GM18507 (cell line): ENCODE results near the gene KLHL42.
"Not testable (repeated sequence)": the region's sequence is repeated elsewhere in the genome, so short reads cannot be mapped to it uniquely, and the experiment has no call there.

ENCODE experiments used
- DNase-seq: peaks from one replicate; pipeline ENCODE4 v3.0.0; 2011; ENCODE audit warnings: low read depth; ENCODE audit not compliant: insufficient read length; ENCODE audit errors: extremely low spot score
- FAIRE-seq: peaks from 2 replicates; lab custom pipeline; 2011; peaks lifted over from hg19 to GRCh38; lab: Jason Lieb, UNC

The KLHL42 gene, protein sequence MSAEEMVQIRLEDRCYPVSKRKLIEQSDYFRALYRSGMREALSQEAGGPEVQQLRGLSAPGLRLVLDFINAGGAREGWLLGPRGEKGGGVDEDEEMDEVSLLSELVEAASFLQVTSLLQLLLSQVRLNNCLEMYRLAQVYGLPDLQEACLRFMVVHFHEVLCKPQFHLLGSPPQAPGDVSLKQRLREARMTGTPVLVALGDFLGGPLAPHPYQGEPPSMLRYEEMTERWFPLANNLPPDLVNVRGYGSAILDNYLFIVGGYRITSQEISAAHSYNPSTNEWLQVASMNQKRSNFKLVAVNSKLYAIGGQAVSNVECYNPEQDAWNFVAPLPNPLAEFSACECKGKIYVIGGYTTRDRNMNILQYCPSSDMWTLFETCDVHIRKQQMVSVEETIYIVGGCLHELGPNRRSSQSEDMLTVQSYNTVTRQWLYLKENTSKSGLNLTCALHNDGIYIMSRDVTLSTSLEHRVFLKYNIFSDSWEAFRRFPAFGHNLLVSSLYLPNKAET

DNA sequence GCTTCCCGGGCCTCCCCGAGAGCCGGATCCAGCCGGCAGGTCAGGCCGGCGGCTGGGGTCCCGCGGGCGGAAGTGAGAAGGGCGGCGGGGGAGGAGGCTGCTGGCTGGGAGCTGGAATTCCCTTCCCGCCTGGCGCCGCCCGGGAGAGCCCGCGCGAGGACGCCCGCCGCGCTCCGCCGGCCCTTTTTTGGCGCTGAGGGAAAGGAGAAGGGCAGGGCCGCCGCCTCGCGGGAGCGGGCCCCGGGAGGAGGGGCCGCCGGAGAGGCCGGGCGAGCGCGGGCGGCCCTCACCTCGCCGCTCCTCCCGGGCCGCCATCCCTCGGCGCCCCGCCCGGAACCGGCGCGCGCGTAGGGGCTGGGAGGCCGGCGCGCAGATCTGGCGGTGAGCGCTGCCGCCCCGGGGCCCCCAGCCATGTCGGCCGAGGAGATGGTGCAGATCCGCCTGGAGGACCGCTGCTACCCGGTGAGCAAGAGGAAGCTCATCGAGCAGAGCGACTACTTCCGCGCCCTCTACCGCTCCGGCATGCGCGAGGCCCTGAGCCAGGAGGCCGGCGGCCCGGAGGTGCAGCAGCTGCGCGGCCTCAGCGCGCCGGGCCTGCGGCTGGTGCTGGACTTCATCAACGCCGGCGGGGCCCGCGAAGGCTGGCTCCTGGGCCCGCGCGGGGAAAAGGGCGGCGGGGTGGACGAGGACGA, at the start of gene KLHL42, which contains the start of gene MANSC4:
KLHL42 (plus strand) TSS at position 314 of the 692 bp plus-strand sequence; CDS start at position 412, 98 bp downstream.
MANSC4 (minus strand) TSS at position 317 of the 692 bp plus-strand sequence. CDS start 8,960 bp downstream, outside the sequence.
- peak; percentile 46 for FAIRE-seq

DNA sequence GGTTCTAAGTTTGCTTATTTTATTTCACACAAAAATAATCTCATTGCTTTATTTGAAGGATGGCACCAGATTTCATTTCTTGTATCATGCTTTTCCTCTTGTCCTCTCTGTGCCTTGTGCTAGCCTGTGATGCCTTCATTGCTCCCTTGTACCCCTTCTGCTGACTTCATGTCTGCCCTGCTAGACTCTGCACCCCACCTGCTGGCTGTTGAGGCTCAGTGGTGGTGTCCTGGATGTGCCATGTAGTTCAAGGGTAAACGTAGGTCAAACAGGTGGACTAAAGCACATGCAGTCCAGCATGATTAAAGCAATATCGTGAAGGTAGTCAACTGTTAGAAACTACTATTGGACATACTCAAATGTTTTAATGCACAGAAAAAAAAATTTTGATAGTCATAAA, 47.8 kb upstream of the KLHL42 start:
- FAIRE-seq (no peak), DNase-seq (no peak)

More for the DNA sequence above, at the start of gene KLHL42, which contains the start of gene MANSC4:
- DNase-seq, result peak; percentile 53

DNA sequence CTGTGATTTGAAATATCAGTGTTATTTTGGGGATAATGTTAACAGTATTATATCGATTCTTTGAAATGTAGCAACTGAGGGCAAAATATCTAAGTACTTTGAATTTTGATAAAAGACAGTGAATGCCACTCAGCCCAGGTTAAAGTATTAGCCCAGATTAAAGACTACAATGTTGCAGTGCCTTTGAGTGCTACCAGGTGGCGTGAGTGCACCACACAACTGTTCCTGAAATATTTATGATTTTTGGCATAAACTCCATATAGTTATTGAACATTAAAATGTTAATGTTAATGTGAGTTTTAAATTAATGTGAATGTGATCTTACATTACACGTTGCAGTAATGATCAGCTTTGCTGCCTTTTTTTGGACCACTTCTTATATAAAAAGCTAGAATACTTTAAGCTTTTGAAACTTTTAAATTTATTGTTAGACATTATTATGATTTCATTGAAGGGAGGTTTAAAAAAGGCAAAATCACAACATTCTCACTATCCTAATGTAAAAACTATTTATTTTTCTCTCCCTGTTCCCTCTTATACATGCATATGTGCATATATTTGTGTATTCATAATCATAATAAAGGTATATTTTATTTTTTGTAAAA, 46.9 kb upstream of the KLHL42 start:
- DNase-seq, result peak; percentile 36
- FAIRE-seq, result peak; percentile 65

DNA sequence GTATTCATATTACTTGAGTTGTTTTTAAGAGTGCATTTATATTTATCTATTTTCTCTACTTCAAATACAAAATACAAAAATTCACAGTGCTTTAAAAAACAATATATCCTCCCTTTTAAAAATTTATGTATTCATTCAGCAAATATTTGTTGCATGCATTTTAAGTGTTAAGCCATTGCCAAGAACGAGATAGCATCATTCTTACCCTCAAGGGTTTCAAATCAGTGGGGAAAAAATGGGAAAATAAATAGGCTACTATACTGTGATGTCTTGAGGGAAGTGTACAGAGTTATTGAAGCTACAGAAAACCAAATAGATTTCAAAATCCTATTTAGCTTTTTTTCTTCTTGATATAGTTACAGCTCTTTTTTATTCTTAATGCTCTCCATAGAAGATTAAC, 46.2 kb upstream of the KLHL42 start:
- FAIRE-seq, result no peak
- DNase-seq, result no peak

DNA sequence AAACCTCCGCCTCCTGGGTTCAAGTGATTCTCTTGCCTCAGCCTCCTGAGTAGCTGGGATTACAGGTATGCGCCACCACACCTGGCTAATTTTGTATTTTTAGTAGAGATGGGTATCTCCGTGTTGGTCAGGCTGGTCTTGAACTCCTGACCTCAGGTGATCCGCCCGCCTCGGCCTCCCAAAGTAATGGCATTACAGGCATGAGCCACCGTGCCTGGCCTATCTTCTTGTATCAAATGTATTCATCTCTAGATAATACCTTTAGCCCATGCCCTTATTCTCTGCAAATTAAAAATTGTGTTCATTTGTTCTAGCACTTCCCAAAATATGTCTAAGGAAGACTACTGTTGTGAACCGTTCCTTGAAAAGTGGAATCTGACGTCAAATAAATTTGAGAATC, 45.7 kb upstream of the KLHL42 start:
- FAIRE-seq, DNase-seq: not testable (repeated sequence)

DNA sequence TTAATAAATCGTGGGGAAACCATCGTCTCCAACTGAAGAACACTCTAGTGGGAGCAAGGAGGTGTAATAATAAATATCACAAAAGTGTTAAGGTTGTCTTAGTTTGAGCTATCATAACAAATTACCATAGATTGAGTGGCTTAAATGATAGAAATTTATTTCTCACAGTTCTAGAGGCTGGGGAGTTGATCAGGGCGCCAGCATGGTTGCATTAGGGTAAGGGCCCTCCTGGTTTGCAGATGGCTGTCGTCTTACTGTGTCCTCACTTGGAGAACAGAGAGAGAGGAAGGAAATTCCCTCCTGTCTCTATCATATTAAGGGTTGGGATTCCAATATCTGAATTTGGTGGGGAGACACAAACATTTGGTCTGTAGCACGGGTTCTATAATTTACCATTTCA, 36.4 kb upstream of the KLHL42 start:
- DNase-seq (no peak), FAIRE-seq (no peak)

DNA sequence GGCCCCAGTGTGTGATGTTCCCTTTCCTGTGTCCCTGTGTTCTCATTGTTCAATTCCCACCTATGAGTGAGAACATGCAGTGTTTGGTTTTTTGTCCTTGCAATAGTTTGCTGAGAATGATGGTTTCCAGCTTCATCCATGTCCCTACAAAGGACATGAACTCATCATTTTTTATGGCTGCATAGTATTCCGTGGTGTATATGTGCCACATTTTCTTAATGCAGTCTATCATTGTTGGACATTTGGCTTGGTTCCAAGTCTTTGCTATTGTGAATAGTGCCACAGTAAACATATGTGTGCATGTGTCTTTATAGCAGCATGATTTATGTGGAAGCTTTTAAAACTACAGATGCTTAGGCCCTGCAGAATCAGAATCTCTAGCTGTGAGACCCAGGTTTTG, 34.3 kb upstream of the KLHL42 start:
- not testable (repeated sequence) for FAIRE-seq, DNase-seq

DNA sequence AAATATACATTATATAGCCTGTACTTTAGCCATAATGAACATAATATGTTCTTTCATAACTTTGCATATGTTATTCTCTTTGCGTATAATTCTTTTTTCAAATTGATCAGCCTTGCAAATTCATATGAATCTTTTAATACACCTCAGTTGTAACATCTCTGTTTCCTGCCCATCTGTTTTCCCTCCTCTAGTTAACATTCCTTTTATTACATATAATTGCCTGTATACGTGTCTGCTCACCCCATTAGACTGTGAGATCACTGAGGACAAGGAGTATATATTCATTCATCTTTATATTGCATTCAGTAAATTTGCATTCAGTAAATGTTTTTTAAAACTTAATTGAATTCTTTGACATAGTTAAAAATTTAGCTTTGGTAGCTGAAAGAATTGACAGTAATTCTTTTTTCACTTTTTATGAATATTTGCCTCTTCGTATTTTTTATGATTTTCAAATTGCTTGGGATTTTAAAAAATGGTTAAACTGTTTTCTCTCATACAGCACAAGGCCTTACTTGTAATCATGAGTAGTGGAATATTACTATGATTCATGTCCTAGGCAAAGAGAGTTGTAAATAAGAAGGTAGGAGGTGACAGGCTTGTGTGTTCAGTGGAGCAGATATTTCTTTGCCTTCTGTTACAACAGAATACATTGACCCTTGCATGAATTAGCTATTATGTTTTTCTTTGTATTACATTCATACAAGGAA, 32.8 kb upstream of the KLHL42 start:
- no peak for FAIRE-seq
- DNase-seq, result no peak

DNA sequence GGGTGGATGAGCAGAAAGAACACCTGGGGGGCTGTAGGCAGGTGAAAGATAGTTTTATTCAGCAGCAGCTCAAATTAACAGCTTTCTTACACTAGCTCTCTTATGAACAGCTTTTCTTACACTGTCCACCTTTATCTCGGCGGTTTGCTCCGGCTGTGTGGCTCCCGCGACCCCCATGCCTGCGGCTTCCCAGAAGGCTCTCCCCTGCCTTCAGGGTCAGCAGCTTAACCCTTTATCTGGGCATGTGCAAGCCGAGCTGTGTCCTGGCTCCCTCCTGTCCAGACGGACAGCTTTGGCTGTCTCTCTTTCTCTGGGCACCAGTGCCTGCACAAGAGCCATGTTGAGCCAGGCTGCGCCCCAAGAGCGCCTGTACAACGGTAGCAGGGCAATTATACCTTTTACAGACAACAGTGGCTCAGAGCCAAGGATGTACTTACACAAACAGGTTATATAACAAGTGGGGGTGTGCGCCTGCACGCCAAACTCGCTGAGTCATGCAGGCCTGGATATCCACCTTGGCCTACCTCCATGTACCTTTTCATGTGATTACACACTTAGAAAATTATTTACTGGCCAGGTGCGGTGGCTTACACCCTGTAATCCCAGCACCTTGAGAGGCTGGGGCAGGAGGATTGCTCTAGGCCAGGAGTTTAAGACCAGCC, 28.5 kb upstream of the KLHL42 start:
- no peak for FAIRE-seq
- DNase-seq, result no peak

DNA sequence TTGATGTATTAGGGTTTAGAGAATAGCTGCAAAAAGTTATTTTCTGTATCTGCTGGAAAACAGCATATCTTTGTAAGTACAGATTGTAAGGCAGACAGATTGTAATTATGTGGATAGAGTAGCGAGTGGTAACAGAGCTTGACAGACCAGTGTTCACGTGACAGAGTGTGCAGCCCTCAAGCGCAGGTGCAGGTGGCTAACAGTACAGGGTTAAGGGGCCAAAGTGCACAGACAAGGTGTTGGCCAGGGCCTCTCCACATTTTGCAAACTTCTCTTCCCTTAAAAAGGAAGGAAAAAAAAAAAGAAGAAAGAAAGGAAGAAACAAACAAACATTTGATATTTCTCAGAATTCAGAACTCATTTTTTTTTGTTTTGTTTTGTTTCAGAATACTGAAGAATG, 25.2 kb upstream of the KLHL42 start:
- no peak for DNase-seq
- FAIRE-seq, result no peak

DNA sequence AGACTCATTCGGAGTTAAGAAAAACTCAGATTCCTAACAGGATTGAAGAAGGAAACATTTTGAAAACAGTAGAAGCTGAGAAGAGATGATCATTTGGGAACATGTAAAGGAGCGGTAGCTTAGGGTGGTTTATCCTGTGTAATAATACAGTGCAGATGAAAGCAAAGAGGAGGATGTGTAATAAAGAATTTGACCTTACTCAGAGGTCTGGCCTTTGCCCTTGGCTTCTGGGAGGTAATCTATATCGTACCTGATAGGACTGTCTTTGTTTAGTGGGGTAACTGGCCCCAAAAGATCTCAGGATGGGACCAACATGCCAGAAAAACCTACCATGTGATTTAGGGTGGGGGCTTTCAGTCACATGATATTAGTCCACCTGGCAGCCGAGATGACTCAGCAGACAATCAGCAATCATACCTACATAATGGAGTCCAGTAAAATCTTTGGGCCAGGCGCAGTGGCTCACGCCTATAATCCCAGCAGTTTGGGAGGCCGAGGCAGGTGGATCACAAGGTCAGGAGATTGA, 23.3 kb upstream of the KLHL42 start:
- DNase-seq (no peak), FAIRE-seq (no peak)

DNA sequence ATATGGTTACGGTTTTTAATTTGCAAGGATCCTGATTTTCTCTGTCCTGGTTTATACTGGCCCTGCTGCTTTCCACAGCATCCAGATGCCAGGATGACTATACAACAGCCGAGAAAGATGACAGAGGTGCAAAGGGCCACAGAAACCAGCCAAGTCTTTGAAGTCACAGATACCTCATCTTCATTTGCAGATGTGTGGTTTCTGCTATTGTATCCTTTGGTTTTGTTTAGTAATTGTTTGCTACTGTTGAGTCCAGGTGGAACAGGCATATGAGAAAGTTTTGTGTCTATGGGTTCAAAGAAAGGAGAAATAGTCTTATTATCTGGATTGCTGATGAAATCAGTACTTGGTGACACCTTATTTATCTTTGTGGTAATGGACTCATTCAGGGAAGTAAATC, 17.3 kb upstream of the KLHL42 start:
- no peak for FAIRE-seq
- no peak for DNase-seq

DNA sequence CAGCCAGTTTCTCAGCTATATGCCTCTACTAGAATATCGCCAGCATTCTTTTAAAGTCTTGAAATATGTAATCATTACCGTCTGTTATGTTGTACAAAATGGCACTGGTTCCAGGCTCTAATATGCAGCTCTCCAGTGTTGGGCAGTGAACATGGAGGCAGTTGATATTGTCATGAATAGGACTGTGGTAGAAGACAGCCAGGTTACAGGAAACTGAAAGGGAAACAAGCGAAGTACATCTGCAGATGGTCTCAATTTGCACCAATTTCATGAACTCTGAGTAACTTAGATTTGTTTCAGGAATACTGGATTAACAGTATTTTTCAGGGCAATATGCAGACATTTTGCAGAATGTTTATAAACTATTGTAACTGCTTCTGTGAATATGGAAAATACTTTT, 13.4 kb upstream of the KLHL42 start:
- DNase-seq, result no peak
- FAIRE-seq, result no peak

DNA sequence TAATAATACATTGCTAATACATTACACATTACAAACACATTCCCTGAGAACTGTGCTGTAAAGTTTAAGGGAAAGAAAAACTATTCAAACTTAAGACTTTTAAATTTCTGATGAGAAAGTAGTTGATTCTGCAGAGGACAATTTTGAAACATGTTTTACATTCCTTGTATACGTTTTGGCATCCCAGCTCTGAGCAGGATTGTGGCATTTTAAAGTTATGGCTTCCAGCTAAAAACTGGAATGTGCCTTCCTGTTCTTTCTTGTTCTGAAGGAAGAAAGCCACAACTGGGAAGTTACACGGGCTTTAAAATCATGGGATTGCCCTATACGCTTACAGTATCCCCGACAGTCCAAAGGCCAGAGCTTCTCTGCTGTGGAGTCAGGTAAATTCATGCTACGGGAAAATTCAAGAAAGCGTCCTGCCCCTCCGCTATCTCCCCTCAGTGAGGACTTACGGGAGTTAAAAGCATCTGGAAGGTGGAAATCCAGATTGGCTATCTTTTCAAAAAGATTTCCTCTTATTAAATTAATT, 10.8 kb upstream of the KLHL42 start:
- FAIRE-seq (no peak), DNase-seq (no peak)

DNA sequence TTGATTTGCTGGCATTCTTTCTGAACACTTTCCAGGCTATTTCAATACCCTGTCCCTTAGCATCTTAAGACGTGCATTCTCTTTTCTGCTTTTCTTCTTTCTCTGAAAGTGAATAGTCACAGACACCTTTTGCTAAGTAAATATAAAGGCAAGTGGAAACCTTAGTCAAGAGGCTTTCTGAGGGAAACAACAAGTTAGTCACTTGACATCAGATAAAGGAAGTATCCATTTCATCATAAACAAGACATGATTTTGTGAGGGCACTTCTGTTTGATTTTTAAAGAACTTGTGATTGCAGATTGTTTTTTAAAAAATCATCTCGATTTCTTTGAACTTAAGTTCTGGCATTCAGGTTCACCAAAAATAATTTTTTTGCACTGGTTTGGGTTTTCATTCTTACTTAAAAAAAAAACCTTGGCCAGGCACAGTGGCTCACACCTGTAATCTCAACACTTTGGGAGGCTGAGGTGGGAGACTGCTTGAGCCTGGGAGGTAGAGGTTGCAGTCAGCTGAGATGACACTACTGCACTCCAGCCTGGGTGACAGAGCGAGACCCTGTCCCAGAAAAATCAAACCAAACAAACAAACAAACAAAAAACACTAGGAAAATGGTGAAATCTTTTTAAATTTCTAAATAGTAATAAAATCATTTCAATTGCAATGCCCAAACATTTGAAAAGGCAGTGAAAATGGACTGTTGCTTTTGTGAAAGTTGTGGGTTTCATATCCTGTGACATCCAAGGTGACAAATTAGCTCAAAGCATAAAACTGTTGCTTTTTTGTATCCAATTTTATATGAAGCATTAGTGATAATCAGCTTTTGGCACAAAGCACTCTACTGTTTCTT, 8.3 kb upstream of the KLHL42 start:
- DNase-seq (no peak), FAIRE-seq (peak; percentile 69)

DNA sequence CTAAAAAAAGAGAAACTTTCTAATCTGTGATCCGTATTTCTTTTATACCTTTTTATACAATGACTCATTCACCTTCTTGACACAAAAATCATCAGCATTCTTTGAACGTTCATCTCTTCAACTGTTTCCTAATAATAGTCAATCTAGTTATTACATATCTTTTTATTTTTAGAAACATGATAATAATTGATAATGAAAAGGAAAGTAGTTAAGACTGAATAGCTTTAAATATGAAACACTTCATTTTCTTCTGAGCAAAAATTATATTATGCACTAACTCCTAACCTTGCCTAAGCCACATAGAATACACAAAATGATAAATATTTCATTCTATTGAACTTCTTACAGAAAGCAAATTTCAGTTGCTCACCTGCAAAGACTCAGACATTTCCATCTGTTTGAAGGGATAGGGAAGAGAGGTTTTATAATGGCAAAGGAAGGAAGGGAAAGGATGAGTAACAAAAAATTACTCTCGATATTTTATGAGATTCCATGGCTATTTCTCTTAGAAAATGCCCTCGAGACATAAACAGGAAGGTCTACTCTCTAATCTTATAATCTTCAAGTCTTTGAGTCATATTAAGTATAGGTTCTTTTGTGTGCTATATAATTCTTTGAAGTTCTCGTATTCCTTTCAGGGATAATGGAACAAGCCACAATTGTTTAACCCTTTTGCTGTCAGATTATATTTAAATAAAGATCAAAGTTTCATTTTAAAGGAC, 7.5 kb upstream of the KLHL42 start:
- no peak for DNase-seq
- no peak for FAIRE-seq

DNA sequence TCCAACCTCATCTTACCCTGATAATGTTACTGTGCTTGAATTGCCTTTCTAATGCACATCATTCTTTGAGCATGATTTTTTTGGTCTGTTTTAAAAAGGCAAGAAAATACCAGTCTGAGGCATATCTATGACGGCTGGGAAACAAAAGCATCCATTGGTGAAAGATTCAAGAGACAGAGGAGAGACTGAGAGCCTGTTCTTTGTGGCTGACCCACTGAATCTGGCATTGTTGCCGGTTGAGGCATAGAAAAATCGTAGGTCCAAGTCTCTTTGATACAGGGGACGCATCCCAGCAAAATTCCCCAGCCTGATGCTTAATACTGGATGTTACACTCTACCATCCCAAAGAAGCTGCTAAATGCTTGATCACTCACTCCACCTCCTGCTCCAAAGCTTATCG, 2.9 kb upstream of the KLHL42 start:
- FAIRE-seq (no peak), DNase-seq (no peak)
